ENCODE measurements around the gene NAPSA.
A peak's percentile ranks its signal among the peaks of the same experiment; 100 is the strongest.

- TF ChIP-seq POLR2AphosphoS5 (IDR thresholded peaks at IDR 0.05; ENCODE audit: low read depth, low read length): peak; percentile 74; the same call in 1 of the 2 replicates
- TF ChIP-seq TAF1 (IDR thresholded peaks at IDR 0.05; ENCODE audit: low read depth, low read length): no peak; the same call in 1 of the 2 replicates
- TF ChIP-seq POLR2A (IDR thresholded peaks at IDR 0.05; ENCODE audit: low read depth, low read length): peak; percentile 42; the same call in 1 of the 2 replicates
- TF ChIP-seq SPI1 (IDR thresholded peaks at IDR 0.05; ENCODE audit: low read depth, low read length): no peak
- TF ChIP-seq PAX5 (IDR thresholded peaks at IDR 0.05; ENCODE audit: insufficient read depth, low read length, severe bottlenecking): peak; percentile 5
- TF ChIP-seq POU2F2 (IDR thresholded peaks at IDR 0.05; ENCODE audit: low read depth, low read length): no peak
Observed at GRCh38 chr19:50383852-50384684, 18.6 kb upstream of the NAPSA start, which contains the start of gene POLD1.
